Gastrocnemius medialis (tissue), 4 donors: ENCODE data around the gene LARP1. TPM values are rescaled to one million over a fixed set of nuclear protein-coding genes. Genes with fewer than 3 reads are reported as not detected.
A peak's percentile ranks its signal among the peaks of the same experiment; 100 is the strongest.

Experiments used
- ATAC-seq, 2 donors: fragments of 150-250 bp; one replicate each; pipeline ENCODE4 v1.9.1; 2016
- DNase-seq, 2 donors: peaks; one replicate each; pipeline ENCODE4 v3.0.0-alpha.2; 2019
- H3K27ac ChIP-seq, 4 donors: fragments of 200-600 bp; sonication (generic); 1 replicate in 1 of 4; 2 replicates in 3 of 4; pipeline ENCODE4 v1.5.1; 2016 to 2018; ENCODE audit warnings: mild to moderate bottlenecking in 2 of 4, moderate library complexity in 1 of 4
- H3K27me3 ChIP-seq, 3 donors: fragments of 200-600 bp; sonication (generic) in 2 of 3; 1 replicate in 1 of 3; 2 replicates in 2 of 3; pipeline versions ENCODE4 v1.5.1 to v1.6.0; 2016 to 2019; ENCODE audit warnings: mild to moderate bottlenecking in 1 of 3, moderate library complexity in 1 of 3
- H3K36me3 ChIP-seq, 2 donors: fragments of 200-600 bp; sonication (generic) in 1 of 2; one replicate each; pipeline ENCODE4 v1.5.1; 2017 to 2018
- H3K4me1 ChIP-seq, 2 donors: fragments of 200-600 bp; sonication (generic) in 1 of 2; one replicate each; pipeline ENCODE4 v1.5.1; 2016 to 2017; ENCODE audit warnings: mild to moderate bottlenecking in 2 of 2
- H3K4me3 ChIP-seq, 4 donors: fragments of 200-600 bp; sonication (generic) in 3 of 4; 1 replicate in 1 of 4; 2 replicates in 3 of 4; pipeline ENCODE4 v1.5.1; 2016 to 2019; ENCODE audit warnings: mild to moderate bottlenecking in 2 of 4
- H3K9me3 ChIP-seq, 3 donors: fragments of 200-600 bp; sonication (generic) in 2 of 3; 1 replicate in 1 of 3; 2 replicates in 2 of 3; pipeline ENCODE4 v1.5.1; 2016 to 2019
- POLR2A ChIP-seq, 2 donors: fragments of 450-650 bp; IDR thresholded peaks; one replicate each; pipeline ENCODE4 v1.6.1; 2017; ENCODE audit warnings: antibody characterized with exemption in 2 of 2, mild to moderate bottlenecking in 2 of 2, moderate library complexity in 2 of 2
- in situ Hi-C, 4 donors: fragments of 200-750 bp; cut with MboI; loops; one replicate each; pipeline versions ENCODE4 v1.15.0 to v1.8.0; 2017; ENCODE audit warnings: low sequenced_read_pairs in 4 of 4
- intact Hi-C: fragments of 100-400 bp; cut with DNase I; formaldehyde crosslinking; loops from one replicate; pipeline ENCODE4 v1.15.1; 2023; ENCODE audit warnings: low total_unique reads
- total RNA-seq, 4 donors: library from RNA; depleted of rRNA; stranded (reverse); fragments of >200 nt; gene quantifications; one replicate each; pipeline versions ENCODE4 v1.1.0 to v1.2.3, GENCODE V29; 2016
- TF ChIP-seq, protein P1 (sequence below), 5 experiments: fragments of 450-650 bp in 3 of 5; fragments of 200-600 bp in 2 of 5; sonication (generic) in 2 of 5; IDR thresholded peaks in 4 of 5; conservative IDR thresholded peaks in 1 of 5; 1 replicate in 4 of 5; 2 replicates in 1 of 5; pipeline ENCODE4 v1.5.1; 2016 to 2019; ENCODE audit warnings: antibody characterized with exemption in 5 of 5, mild to moderate bottlenecking in 3 of 5, moderate library complexity in 3 of 5

LARP1 gene
- total RNA-seq, 4 donors from 2014 or later: 77.8 to 125 (median 119) TPM

DNA sequence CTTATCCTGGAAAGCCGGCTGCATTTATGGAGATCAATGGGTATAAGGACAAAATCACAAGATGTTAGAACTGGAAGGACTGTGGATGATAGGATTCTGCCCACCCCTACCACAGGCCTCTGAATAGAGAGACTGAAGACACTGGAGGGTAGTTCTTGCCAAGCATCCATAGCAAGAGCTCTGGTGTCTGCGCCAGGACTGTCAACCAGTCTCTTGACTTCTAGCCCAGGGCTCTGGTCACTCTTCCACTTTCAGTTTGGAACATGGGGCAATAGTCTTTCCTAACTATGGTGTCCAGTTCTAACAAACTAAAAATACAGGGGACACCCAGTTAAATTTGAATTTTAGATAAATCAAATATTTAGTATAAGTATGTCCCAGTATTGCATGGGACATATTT lies 23.4 kb downstream of the LARP1 start:
- Histone ChIP-seq H3K9me3 (no peaks in the 10 kb centered on the region), H3K27me3 (no peaks in the 10 kb centered on the region), H3K4me1 (peaks cover 86 to 92% of the 10 kb centered on the region in 2 donors), H3K27ac (peak overlapping the region; percentile 78 to 91 (median 90)), H3K36me3 (no peaks in the 10 kb centered on the region), H3K4me3 (peak overlapping the region in 2 of 4 donors; percentile 31 to 39)
- ATAC-seq (peak; percentile 86), DNase-seq (peak; percentile 78 to 92)
- intact Hi-C loops: loop anchor here (1.0 to 5.0 kb wide), 3 partner anchors 20 to 989 kb away; partner anchors contain the start of gene CNOT8
- in situ Hi-C loops: no loop called here
- TF ChIP-seq, protein P1, sequence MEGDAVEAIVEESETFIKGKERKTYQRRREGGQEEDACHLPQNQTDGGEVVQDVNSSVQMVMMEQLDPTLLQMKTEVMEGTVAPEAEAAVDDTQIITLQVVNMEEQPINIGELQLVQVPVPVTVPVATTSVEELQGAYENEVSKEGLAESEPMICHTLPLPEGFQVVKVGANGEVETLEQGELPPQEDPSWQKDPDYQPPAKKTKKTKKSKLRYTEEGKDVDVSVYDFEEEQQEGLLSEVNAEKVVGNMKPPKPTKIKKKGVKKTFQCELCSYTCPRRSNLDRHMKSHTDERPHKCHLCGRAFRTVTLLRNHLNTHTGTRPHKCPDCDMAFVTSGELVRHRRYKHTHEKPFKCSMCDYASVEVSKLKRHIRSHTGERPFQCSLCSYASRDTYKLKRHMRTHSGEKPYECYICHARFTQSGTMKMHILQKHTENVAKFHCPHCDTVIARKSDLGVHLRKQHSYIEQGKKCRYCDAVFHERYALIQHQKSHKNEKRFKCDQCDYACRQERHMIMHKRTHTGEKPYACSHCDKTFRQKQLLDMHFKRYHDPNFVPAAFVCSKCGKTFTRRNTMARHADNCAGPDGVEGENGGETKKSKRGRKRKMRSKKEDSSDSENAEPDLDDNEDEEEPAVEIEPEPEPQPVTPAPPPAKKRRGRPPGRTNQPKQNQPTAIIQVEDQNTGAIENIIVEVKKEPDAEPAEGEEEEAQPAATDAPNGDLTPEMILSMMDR (IDR thresholded peaks at IDR 0.05 in 4 of 5, conservative IDR thresholded peaks at IDR 0.05 in 1 of 5): no peak
- TF ChIP-seq POLR2A (IDR thresholded peaks at IDR 0.05): no peak

DNA sequence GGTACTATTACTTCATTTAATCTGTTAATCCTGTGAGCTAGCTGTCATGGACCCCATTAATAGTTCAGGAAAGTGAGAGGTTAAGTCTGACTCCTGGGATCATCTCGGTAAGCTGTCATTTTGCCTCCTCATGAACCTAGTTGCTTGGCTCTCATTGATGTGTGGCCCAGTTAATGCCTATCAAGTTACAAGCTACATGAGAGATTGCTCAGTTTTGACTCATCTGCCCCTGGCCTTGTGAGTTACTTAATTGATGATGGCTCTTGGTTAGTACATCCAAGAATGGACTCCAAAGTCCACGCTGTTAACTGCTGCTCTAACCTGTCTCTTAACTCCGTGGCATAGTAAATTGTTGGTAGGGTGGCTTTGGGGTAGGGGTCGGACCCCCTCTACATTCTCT lies 23.9 kb downstream of the LARP1 start:
- intact Hi-C loops: loop anchor here (1.0 to 5.0 kb wide), 3 partner anchors 80 to 988 kb away; partner anchors contain the start of gene CNOT8

DNA sequence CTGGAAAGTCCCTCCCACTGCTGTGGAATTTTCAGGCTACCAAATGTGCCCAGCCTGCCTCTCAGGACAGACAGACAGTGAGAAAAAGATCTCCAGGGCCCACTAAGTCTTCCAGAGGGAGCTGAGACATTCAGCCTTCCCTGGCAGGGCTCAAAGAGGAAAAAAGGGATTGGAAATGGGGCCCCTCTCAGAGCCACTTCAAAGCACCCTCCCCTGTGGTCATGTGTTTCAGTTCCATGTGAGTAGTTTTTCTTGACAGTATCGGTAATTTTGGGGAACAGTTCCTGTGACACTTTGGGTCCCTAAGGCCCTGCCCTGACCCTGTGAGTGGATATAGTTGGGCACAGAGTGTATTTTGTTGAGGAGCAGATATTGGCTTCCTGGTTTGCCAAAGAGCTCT lies 25.0 kb downstream of the LARP1 start:
- no peak for ATAC-seq

More for the DNA sequence above, 23.9 kb downstream of the LARP1 start:
- H3K9me3 ChIP-seq: no peaks in the 10 kb centered on the region
- DNase-seq (peak; percentile 79 to 83), ATAC-seq (peak; percentile 84 to 92)
- peak overlapping the region in 2 of 4 donors; percentile 31 to 39 for H3K4me3 ChIP-seq
- no peak for TF ChIP-seq POLR2A (IDR thresholded peaks at IDR 0.05)
- TF ChIP-seq, protein P1 (IDR thresholded peaks at IDR 0.05 in 4 of 5, conservative IDR thresholded peaks at IDR 0.05 in 1 of 5): no peak
- H3K4me1 ChIP-seq: peaks cover 86 to 92% of the 10 kb centered on the region in 2 donors
- H3K36me3 ChIP-seq: no peaks in the 10 kb centered on the region
- peak overlapping the region; percentile 78 to 91 (median 90) for H3K27ac ChIP-seq
- no peaks in the 10 kb centered on the region for H3K27me3 ChIP-seq
- in situ Hi-C loops: no loop called here

DNA sequence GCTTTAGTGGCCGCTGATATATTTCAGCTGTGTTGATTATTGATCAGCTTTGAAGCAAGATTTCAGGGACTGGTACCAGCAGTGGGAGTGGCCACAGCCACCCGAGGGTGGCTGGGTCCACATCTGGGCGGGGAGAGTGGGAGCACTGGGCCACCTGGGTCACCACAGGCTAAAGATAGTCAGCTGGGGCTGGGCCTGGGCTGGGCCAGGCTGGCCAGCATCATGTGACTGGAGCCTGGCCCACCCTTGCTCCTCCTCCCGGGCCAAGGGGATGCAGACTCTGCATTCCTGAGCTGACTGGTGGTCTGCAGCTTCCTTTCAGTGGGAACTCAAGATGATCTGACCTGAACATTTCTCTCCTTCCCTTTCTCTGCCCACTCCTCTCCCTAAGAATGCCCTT lies 27.1 kb downstream of the LARP1 start:
- TF ChIP-seq, protein P1 (IDR thresholded peaks at IDR 0.05 in 4 of 5, conservative IDR thresholded peaks at IDR 0.05 in 1 of 5): no peak
- no peak for TF ChIP-seq POLR2A (IDR thresholded peaks at IDR 0.05)
- Histone ChIP-seq H3K4me3 (no peak overlapping the region), H3K27me3 (no peaks in the 10 kb centered on the region), H3K9me3 (no peaks in the 10 kb centered on the region), H3K36me3 (no peaks in the 10 kb centered on the region), H3K27ac (peak overlapping the region; percentile 75 to 81 (median 77)), H3K4me1 (peaks cover 81 to 92% of the 10 kb centered on the region in 2 donors)
- ATAC-seq (no peak), DNase-seq (no peak)
- intact Hi-C loops: no loop called here
- in situ Hi-C loops: no loop called here

More for the DNA sequence above, 25.0 kb downstream of the LARP1 start:
- Histone ChIP-seq H3K4me3 (no peak overlapping the region), H3K27ac (peak overlapping the region; percentile 78 to 91 (median 90)), H3K36me3 (no peaks in the 10 kb centered on the region), H3K27me3 (no peaks in the 10 kb centered on the region), H3K4me1 (peaks cover 85 to 92% of the 10 kb centered on the region in 2 donors), H3K9me3 (no peaks in the 10 kb centered on the region)
- in situ Hi-C loops: no loop called here
- no peak for DNase-seq
- intact Hi-C loops: no loop called here
- TF ChIP-seq, protein P1 (IDR thresholded peaks at IDR 0.05 in 4 of 5, conservative IDR thresholded peaks at IDR 0.05 in 1 of 5): no peak
- no peak for TF ChIP-seq POLR2A (IDR thresholded peaks at IDR 0.05)
